ENCODE results near the gene SERHL2.
"Not testable (repeated sequence)": the region's sequence is repeated elsewhere in the genome, so short reads cannot be mapped to it uniquely, and the experiment has no call there.

SERHL2 gene

DNA sequence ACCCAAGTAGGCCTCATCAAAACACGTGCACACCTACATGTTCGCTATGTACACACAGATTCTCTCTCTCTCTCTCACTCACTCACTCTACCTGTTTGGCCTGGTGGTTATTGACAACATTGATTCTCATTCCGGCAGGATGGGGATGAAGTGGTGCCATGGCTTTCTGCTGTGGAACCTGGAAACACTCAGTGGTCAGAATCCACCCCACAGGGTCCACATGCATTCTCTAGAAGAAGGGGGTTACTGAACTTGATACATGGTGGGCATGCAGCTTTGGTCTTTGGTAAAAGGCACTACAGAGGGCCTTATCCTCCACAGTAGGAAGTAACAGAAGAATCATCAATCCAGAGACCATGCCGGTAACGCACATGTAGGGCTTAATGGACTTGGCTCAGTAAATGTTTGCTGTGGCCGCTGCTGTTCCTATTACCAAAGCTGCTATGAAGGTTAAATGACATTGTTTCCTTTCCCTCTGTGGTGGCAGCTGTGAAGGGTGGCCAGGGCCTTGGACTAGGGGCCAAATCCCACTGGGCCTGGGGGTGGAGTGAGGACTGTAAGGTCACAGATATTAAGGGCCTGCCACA lies 48.2 kb downstream of the SERHL2 start:
- TF ChIP-seq, protein P1, sequence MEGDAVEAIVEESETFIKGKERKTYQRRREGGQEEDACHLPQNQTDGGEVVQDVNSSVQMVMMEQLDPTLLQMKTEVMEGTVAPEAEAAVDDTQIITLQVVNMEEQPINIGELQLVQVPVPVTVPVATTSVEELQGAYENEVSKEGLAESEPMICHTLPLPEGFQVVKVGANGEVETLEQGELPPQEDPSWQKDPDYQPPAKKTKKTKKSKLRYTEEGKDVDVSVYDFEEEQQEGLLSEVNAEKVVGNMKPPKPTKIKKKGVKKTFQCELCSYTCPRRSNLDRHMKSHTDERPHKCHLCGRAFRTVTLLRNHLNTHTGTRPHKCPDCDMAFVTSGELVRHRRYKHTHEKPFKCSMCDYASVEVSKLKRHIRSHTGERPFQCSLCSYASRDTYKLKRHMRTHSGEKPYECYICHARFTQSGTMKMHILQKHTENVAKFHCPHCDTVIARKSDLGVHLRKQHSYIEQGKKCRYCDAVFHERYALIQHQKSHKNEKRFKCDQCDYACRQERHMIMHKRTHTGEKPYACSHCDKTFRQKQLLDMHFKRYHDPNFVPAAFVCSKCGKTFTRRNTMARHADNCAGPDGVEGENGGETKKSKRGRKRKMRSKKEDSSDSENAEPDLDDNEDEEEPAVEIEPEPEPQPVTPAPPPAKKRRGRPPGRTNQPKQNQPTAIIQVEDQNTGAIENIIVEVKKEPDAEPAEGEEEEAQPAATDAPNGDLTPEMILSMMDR (IDR thresholded peaks at IDR 0.05; ENCODE audit: low read depth, low read length): no peak
- no peak for DNase-seq (ENCODE audit: low read depth in 2 of 2)
- H3K4me3 ChIP-seq (replicated peaks in 1 of 2; ENCODE audit: low read depth in 2 of 2, low read length in 2 of 2): no peak overlapping the region

- TF ChIP-seq, protein P1 (IDR thresholded peaks at IDR 0.05; ENCODE audit: low read depth, low read length): no peak
- DNase-seq (ENCODE audit: low read depth in 2 of 2): no peak
- no peak overlapping the region for H3K4me3 ChIP-seq (replicated peaks in 1 of 2; ENCODE audit: low read depth in 2 of 2, low read length in 2 of 2)
These were observed 48.7 kb downstream of the SERHL2 start for GRCh38 chr22:42602470-42602869.

- DNase-seq (ENCODE audit: low read depth in 2 of 2): no peak
- TF ChIP-seq, protein P1 (IDR thresholded peaks at IDR 0.05; ENCODE audit: low read depth, low read length): no peak
- H3K4me3 ChIP-seq (replicated peaks in 1 of 2; ENCODE audit: low read depth in 2 of 2, low read length in 2 of 2): no peak overlapping the region
These were observed 49.7 kb downstream of the SERHL2 start for GRCh38 chr22:42603427-42603826.

DNA sequence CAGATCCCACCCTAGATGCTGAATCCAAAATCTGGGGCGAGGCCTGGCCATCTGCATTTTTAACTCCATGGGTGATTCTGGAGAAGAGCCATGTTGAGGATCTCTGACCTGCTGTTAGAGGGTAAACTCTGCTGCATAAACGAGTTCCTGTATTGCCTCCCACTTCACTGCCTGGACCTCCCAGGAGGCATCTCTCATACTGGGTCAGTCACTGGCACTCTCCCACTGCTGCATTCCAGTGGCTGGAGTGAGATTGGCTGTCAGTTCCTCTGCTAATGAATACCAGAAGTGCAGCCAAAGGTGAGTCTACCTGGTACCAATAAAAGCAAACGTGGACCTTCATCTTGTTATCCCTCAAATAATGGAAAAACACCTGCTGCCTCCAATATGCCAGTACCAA lies 50.6 kb downstream of the SERHL2 start:
- DNase-seq (ENCODE audit: low read depth in 2 of 2): peak in 1 of 2 donors; percentile 53
- no peak overlapping the region for H3K4me3 ChIP-seq (replicated peaks in 1 of 2; ENCODE audit: low read depth in 2 of 2, low read length in 2 of 2)
- TF ChIP-seq, protein P1 (IDR thresholded peaks at IDR 0.05; ENCODE audit: low read depth, low read length): no peak

- DNase-seq (ENCODE audit: low read depth in 2 of 2); H3K4me3 ChIP-seq (replicated peaks in 1 of 2; ENCODE audit: low read depth in 2 of 2, low read length in 2 of 2): not testable (repeated sequence)
These were observed 53.9 kb downstream of the SERHL2 start for GRCh38 chr22:42607641-42608040.

DNA sequence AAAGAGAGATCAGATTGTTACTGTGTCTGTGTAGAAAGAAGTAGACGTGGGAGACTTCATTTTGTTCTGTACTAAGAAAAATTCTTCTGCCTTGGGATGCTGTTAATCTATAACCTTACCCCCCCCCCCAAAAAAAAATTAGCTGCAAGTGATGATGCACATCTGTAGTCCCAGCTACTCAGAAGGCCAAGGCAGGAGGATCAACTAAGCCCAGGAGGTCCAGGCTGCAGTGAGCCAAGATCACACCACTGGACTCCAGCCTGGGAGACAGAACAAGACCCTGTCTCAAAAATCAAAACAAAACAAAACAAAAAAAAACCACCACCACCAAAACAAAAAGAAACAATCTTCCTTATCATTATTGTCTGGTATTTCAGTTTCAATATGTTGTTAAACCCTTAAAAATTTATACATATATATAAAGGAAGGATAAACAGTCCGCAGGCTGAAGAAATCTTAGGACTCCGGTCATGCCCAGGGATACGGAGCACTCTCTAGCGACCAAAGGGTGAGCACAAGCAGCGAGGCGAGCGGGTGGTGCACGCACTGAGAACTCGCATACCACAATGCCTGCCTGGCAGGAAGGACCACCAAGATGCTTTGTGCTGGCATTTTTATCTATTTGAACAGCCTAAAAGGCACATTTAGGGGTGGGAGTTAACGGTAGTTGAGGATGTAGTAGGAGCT lies 54.5 kb downstream of the SERHL2 start:
- peak in 1 of 2 donors; percentile 13 for DNase-seq (ENCODE audit: low read depth in 2 of 2)
- TF ChIP-seq, protein P1 (IDR thresholded peaks at IDR 0.05; ENCODE audit: low read depth, low read length): no peak
- no peak overlapping the region for H3K4me3 ChIP-seq (replicated peaks in 1 of 2; ENCODE audit: low read depth in 2 of 2, low read length in 2 of 2)

GRCh38 chr22:42608823-42609361 lies 55.1 kb downstream of the SERHL2 start:
- DNase-seq (ENCODE audit: low read depth in 2 of 2): peak; percentile 61 to 64

More at GRCh38 chr22:42608823-42609361, 55.1 kb downstream of the SERHL2 start:
- TF ChIP-seq, protein P1 (IDR thresholded peaks at IDR 0.05; ENCODE audit: low read depth, low read length): no peak
- no peak overlapping the region for H3K4me3 ChIP-seq (replicated peaks in 1 of 2; ENCODE audit: low read depth in 2 of 2, low read length in 2 of 2)

Data from cardiac fibroblast (primary cell).